GM19025 (cell line): ENCODE data around the gene ZSCAN26.

Experiments used
- ATAC-seq: cut with Tn5 transposase; IDR thresholded peaks from one replicate; pipeline ENCODE4 v1.9.1; 2021; ENCODE audit warnings: mild to moderate bottlenecking, low read depth, moderate library complexity; ENCODE audit not compliant: unreplicated experiment

The ZSCAN26 gene

DNA sequence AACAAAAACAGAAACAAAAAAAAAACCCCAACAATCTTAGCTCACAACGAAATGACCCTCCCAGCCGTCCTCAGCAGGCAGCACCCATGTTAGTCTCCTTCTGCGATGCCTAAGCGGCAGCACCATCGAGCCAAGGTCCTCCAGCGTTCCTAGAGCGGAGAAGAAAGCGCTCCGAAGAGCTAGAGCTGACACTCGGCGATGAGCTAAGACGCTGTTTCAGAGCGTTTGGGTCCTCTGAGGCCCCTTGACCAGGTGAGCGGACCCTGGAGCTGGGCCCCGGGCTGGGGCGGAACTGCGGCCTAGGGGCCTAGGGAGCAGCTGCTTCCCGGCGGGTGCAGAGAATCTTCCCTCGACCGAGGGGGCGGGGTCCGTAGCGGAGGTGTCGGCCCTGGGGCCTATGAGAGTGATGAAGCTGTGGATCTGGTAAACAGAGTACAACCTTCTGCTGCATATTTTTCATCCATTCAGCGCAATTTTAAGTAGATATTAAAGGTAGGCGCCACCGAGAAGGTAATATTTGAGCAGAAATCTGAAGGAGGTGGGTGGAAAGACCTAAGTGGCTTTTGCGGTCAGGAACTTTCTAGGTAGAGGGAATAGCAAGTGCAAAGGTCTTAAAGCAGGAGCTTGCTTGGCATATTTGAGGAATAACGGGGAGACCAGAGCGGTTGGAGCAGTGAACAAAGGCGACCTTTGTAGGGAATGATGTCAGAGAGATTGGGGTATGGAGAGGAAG lies at the start of gene ZSCAN26:
Gene ZSCAN26 (plus strand): TSS at position 182 of the 733 bp plus-strand sequence. CDS start 4,777 bp downstream, outside the sequence.
- peak; percentile 91 for ATAC-seq

DNA sequence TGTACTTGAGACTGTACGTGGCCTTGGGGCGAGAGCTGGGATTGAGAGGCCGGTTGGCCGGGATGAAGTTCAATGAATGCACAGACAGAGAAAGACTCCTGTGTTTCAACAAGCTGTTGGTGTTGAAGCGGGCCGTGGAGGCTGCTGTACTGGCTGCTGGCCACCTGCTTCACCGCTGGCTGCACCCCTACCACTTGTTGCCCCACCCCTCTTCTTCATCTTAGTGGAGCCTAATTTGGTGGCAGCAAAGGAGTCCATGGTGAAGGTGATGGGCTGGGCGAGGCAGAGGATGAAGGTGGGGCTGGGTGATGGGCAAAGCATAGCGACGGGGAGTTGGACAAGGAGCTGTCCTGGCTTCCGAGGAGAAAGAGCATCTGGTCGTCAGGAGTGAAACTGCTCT lies 49.1 kb upstream of the ZSCAN26 start:
- ATAC-seq, result no peak

DNA sequence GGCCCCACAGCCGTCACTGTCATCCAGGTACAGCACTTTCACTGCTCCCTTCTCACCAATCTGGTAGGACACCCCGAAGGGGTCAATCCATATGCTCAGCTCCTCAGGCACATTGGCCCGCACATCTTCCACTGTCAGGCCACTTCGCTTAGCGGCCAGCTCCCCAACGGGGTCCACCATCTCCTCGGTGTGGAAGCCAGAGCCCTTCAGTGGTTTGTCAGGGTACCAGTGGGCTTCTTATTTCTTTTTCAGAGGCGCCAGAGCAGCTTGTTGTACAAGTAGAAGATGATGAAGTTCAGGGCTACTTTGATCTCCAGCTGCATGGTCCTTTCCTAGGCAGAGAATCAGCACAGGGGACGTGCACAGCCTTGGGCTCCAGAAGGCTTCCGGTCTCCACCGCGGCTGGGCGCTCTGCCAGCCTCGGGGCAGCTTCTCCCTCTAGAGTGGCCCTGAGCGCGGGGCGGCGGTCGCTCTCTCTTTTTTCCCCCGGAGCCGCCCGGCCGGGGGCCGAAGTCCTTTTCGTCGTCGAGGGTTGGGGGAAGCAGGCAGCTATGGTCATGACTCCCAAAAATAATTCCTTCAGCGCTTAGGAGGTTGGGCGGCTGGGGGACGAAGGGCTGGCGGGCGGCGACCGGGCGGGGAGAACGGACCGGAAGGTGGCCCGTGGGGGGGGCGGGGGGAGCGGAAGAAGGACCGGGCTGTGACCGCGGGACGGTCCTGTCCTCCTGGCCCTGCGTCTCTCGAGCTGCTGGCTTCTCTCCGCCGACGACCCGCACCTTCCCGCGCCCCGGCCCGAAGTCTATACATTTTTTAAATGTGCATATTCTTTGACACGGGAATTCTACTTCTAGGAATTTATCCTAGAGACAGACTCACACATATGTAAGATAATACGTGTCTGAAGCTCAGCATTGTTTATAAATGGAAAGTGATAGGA lies 48.4 kb upstream of the ZSCAN26 start:
- ATAC-seq, result peak; percentile 73

DNA sequence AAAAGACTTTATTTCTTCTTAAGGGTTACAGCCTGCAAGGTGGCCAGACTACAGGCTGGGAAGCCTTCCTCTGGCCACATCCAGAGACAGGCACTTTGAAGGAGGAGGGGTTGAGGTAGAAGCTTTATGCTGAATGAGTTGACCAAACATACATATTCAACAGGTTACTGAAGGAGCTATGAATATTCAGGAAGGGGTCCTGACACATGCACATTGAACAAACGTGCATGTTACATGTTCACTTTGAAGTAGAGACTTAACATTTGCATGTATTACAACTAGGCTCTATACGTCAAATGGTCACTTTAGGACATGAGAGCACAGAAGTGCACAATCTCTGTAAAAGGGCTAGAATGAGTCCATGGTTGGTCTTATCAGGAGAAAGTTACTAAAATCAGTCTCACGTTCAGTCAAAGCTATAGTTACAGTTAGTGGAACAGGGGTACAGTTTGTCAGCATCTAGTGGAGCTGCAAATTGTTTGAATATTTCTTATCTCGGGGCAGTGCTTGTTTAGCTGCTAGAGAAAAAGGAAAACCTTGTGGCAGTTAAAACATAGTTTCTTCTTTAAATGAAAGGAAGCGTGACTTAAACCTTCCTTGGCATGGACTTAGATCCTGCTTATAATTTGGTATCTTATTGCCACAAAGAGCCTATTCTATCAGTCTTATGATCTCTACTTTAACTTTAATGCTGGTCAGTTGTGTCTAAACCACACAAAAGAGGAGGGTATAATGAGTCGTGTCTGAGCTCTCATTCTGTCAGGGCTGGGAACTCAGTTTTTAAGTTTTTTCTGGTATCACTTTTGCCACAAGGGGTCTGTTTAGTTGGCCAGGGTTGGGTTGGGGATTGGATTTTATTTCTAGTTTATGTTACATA lies 46.4 kb upstream of the ZSCAN26 start:
- ATAC-seq, result no peak

DNA sequence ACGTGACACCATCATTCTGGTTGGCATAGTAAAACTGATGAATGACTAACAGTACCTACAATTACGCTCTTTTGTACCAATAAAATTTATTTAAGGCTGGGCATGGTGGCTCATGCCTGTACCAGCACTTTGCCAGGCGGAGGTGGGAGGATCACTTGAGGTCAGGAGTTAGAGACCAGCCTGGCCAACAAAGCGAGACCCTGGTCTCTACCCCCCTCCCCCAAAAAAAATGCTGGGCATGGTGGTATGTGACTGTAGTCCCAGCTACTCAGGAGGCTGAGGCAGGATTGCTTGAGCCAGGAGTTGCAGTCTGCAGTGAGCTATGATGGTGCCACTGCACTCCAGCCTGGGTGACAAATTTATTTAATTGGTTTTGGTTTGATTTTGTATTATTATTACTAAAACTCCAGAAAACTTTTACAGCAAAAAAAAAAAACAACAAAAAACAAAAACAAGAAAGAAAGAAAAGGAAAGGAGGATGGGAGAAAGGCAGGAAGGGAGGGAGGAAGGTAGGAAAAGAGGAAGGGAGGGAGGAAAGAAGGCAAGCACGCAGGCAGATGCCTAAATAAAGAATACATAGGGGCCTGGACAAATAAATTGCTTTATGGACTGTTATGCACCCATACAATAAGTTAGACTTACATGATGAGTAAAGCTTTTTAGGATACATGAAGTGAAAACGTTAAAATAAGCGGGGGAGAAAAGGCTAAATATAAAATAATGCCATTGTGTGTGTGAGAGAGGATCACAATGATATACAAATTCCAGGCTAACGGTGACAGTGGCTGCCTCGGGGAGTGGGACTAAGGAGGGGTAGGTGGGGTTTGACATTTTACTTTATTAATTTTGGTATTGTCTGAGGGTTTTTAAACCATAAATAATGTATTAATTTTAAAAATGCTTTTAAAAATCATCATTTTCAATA lies 42.5 kb upstream of the ZSCAN26 start:
- ATAC-seq, result no peak

DNA sequence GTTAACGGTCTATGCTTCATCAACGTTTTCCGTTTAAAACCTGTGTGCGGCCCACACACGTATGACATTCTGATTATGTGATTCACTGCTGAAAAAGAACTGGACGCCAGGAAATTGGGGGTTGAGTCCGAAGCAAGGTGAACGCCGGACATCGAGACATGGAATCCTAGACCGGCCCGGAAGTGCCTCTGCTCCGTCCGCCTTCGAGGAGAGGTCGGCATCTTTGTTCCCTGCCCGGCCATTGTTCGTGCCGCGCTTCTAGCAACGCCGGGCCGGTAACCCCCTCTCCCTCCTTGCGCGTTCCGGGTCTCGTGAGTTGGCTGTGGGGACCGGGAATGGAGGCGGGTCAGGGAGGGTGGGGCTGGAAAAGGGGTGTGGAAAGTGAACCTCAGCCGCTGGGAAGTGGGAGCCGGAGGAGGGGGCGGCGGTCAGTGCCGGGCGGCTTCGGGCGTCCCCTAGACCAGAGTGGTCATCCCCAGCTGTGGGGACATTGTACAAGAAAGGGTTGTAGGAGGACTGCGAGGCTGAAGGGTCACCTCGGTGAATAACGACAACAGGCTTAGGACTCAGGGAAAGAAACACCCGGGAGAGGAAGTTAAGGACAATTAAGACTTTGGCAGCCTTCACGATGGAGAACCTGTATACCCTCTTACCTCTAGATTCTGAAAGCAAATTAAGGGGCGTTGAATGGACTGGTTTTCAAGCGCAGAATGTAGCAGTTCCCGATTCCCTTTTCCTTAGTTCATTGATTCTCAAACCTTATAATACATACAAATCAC lies 41.7 kb upstream of the ZSCAN26 start, which contains the start of gene ZSCAN9:
Gene ZSCAN9 (plus strand): TSS at position 220 of the 779 bp plus-strand sequence. CDS start 1,810 bp downstream, outside the sequence.
- peak; percentile 91 for ATAC-seq

DNA sequence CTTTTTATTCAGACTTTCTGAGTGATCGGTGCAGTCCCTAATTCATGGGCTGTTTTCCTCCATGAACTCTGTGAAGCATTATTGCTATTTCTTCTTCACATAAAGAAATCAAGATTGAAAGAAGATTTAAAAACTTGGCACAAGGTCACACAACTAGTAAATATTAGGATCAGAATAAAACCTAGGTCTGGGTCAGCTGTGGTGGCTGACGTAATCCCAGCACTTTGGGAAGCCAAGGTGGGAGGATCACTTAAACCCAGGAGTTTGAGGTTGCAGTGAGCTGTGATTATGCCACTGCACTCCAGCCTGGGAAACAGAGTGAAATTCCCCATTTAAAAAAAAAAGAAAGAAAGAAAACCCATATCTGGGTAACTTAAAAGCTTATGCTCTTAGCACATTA lies 40.5 kb upstream of the ZSCAN26 start:
- no peak for ATAC-seq

DNA sequence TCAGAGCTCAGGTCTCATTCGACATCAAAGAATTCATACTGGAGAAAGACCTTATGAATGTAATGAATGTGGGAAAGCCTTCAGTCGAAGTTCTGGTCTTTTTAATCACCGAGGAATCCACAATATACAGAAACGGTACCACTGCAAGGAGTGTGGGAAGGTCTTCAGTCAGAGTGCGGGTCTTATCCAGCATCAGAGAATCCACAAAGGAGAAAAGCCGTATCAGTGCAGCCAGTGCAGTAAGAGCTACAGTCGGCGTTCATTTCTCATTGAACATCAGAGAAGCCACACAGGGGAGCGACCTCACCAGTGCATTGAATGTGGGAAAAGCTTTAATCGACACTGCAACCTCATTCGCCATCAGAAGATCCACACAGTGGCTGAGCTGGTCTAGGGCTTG lies 34.2 kb upstream of the ZSCAN26 start:
- ATAC-seq, result no peak

DNA sequence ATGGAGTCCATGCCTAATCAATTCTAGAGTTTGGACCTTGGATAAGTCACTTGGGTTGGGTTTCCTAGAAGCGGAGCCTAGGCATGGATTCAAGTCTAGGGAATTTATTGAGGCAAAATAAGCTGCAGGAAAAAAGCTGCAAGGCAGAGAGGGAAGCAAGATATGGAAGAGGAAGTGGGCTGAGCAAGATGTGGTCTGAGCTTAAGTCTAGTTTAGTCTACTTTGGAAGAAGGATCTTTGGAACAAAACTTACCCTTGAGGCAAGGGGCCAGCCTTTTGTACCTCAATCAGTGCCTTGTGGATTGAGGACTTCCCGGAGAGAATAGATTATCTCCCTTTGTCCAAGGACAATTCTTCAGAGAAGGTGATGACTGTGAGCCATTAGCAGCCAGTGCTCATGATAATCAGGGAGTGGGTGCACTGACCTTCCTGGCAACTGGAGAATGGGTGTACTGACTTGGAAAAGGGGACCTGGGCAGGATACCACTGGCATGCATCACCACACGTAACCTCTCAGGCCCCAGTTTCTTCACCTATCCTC lies 31.0 kb upstream of the ZSCAN26 start:
- no peak for ATAC-seq

DNA sequence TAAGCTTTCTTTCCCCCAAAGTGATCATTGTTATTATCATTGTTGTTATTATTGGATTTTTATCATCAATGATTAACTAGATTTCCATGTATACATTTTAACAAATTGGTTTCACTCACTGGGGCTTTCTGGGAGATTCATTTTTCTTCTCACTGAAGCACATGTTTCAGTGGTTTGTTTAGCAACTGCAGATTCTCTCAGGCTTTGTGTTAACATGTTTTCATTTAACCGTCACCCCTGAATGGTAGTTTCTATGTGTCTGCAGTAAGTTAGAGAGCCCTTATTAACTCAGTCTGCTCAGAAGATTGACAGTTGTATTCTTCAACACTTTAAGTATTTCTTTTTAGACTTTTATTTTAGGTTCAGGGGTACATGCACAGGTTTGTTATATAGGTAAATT lies 27.3 kb upstream of the ZSCAN26 start:
- no peak for ATAC-seq

DNA sequence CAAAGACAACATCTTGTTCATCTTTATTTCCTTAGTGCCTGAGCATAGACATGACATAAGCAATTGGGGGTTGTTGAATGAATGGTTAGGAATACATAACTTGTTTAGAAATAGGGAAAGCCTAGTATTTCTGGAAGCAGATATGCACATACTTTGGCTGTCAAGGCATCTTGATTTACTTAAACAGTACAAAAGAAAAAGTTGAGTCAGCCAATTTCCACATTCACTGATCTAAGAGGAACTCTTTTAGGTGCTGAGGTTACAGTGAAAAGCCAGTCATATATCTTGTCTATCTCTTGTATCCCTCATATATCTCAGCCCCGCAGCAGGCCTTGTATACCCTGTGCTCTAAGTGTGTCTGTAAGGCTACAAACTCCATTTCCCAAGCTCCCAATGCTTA lies 26.5 kb upstream of the ZSCAN26 start:
- ATAC-seq, result no peak

DNA sequence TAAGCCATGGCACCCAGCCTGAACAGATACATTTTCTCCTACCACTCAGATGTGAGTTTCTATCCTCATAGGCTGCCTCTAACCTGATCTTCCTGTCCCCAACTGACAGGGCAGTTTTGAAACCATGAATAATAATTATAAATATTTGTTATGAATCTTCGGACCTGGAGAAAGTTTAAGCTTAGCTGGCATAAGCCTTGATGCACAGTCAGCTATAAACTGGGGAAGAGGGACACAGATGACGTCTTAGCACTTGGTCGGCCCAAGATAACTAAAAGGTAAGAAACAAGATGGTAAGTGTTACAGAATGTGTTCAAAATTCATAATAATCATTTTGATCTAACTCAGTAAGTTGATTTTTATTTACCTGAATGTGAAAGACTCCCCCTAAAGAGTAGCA lies 23.0 kb upstream of the ZSCAN26 start:
- no peak for ATAC-seq

DNA sequence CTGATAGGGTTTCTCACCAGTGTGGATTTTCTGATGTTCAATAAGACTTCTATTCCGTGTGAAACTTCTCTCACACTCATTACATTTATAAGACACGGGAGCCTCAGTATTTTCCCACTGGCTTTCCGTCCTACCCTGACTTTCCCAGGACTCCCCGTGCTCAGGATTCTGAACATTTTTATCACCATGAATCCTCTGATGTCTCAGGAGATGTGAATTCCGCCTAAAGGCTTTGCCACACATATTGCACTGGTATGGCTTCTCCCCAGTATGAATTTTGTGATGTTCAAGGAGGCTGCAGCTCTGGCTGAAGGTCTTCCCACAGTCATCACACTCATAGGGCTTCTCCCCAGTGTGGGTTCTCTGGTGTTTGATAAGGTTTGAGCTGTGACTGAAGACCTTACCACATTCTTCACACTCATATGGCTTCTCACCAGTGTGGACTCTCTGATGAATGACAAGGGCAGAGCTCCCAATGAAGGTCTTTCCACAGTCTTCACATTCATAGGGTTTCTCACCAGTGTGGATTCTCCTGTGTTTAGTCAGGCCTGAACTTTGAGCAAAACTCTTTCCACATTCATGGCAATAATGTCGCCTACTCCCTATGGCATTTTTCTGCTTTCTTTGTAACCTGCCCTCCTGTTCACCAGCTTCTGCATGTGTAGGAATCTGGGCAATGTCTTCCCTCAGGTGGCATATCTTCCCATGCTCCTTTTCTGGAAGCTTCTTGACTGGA lies 21.6 kb upstream of the ZSCAN26 start:
- no peak for ATAC-seq

DNA sequence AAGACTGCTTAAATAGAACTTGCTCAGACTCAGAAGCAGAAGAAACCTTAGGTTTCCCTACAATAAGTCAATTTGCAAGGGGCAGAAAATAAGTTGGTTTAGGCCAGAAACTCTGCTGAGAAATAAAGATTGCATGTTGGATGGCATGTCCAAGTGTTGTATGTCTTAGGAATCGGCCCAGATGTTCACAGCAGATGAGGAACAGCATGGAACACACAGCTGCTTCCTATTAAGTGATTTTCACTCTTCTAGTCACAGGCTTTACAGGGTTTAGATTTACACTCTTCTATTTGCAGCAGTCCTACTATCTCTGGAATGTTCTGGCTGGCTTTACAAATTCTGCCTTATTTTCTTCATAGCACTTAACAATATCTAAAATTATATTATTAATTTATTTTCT lies 18.0 kb upstream of the ZSCAN26 start:
- ATAC-seq, result no peak

DNA sequence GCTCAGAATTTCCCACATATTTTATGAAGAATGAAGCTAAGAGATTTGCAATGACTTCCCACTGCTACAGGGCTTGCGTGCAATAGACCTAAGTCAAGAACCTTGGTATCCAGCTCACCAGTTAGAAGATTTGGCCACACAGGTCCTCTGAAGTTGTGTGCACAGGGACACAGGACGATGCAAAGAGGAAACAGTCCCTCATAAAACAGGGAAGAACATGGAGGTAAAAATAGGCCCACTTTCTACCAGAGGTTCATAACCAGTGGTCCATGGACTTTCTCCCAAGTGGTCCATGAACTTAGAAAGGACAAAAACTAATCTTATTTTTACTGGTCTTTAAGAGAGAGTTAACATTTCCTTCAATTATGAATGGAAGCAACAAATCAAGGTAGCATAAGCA lies 16.2 kb upstream of the ZSCAN26 start:
- no peak for ATAC-seq

DNA sequence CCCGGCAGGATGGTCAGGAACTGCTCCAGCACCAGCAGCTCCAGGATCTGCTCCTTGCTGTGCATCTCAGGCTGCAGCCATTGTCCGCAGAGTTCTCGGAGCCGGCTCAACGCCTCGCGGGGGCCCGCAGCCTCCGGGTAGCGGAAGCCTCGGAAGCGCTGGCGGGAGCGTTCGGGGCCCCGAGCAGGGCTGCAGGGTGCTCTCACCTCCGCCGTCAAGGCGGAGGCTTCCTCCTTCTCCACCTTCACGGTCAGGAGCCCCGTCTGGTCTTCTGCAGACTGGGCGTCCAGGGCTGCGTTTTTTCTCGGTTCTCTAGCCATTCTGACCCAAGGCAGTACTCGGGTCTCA lies 15.3 kb upstream of the ZSCAN26 start:
- peak; percentile 45 for ATAC-seq

DNA sequence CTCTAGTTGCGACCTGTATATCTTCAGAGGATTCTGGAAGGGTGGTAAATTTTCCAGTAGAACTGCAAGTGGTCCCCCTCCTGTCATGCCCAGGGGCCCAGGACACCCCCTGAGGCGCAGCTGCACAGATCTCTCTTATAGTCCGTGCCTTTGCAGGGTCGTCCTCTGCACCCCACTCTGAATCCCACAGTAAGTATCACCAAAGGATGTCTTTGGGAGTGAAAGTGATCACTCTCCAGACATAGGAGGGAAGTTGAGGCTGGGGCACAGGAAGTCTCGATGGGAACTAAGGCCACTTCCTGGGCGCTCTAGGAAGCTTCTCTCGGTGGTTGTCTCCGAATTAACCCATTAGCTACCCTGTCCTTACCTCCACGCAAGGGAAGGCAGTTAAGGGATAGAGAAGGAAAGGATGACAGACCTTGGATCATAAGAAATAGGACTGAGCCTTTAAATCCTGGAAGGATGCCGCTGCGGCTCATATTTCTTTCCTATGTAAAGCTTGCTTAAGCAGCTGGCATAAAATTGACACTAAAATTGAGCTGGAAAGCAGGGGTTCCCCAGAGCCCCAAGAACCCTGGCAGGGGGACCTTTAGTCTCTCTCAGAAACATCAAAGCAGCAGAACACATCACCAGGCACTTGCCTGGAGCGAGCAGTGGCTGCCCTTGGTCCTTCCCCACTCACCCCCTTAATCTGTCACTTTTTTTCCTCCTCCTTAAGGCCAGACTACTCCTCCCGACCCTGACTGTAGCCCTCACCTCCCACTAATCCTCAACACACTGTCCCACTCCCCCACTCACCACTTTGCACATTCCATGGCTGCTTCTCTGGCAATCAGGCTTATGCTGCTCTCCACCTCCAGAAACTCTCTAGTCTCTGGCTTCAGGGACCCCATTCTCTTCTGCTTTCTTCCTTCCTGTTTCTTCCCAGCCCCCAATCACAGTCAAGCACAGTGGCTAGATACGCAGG lies 14.7 kb upstream of the ZSCAN26 start, which contains the start of gene ZKSCAN4:
Gene ZKSCAN4 (minus strand): TSS at position 261 of the 967 bp plus-strand sequence. CDS start 289 bp downstream, outside the sequence.
- peak; percentile 66 for ATAC-seq
